Measurements from ENCODE around the gene OTOG. TPM values are rescaled to one million over a fixed set of nuclear protein-coding genes. Genes with fewer than 3 reads are reported as not detected.
A peak's percentile ranks its signal among the peaks of the same experiment; 100 is the strongest.

Gene OTOG
- total RNA-seq, 1 donor from 2014 or later: not detected

DNA sequence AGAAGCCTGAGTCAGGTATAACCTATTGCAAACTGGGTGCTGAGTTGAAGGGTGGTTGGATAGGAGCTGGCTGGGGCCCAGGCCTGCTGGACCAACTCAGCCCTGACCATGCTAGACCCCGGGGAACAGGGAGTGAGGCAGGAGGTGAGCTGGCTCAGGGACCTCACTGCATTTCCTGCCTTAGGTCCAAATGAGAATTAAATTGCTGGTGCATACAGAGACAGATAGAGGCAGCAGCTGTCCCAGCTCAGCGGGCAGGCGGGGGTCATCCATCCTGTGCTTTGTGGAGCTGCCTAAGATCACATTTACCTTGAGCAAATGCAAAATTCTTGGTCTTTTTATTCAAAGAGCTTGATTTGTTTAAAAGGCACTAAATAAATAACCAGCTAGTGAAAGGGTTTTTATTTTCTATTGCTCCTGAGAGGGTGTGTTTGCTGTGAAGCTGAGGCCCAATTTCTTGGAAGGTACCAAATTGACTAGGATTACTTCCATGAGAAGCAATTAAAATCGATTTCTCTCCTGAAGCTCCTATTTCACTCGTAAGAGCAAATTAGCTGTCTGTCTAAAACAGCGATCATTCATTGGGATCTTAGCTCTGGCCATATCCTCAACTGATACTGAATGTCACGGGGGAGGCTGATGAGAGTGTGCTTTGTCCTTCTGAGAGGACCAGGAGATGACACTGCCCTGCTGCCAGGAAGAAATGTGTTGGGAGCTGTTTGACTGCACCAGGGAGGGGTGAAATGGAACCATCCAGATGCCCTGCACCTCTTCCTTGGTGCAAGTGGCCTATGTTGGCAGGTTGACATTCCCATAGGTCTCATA is 27.8 kb upstream of the OTOG start:
- DNase-seq (ENCODE audit: low read depth in 2 of 2): no peak

GRCh38 chr11:17521106-17521900 is 25.8 kb upstream of the OTOG start:
- no peak for DNase-seq (ENCODE audit: low read depth in 2 of 2)

DNA sequence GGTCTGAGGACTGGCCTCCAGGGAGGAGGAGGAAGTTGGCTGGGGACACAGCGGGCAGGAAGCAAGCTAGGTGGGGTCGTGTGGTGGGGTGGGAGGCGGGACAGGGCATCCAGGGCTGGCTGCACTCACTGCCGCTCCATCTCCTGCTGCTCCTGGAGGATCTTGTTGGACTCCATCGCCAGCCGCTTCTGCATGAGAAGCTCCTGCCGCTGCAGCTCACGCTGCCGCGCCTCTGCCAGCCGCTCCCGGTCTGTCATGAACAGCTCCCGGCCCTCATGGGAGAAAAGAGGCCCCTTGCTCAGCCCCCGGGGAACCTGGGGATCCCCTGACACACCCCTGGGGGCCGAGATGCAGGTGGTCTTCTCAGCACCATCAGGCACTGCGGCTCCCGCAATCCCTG is 24.4 kb upstream of the OTOG start:
- no peak for DNase-seq (ENCODE audit: low read depth in 2 of 2)

- DNase-seq (ENCODE audit: low read depth in 2 of 2): no peak
Observed at GRCh38 chr11:17524221-17524620, 22.8 kb upstream of the OTOG start.

DNA sequence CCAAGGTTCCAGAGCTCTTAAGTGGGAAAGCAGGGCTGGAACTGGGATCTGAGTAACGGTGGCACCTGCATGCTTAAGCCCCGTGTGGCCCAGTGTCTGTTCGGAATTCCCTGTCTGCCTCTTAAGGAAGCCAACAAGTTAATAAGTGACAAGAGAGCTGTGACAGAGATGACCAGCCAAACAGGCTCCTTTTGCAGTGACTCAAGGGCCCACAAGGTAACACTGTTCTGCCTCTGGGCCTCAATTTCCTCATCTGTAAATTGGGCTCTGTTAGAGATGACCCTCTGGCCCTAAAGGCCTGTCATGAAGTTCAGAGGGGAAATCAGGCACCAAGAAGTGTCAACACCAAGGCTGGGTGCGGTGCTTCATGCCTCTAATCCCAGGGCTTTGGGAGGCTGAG is 21.5 kb upstream of the OTOG start:
- DNase-seq (ENCODE audit: low read depth in 2 of 2): no peak

DNA sequence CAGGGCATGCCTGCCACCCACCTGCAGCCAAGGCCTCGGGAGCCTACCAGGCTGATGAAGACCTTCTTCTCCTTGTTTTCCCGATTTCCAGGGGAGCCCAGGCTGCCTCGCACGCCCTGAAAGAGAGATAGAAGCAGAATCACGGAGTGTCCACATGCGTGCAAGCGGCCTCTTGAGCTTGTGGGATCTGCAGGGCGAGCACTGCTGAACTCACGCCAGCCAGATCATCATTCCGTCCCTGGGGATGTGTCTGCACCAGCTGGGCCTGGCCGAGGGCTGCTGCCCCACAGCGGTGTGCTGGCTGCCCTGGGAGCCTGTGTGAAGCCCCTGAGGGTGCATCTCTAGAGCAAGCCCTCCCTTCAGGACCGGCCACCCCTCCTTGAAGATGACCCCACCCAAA is 20.7 kb upstream of the OTOG start:
- no peak for DNase-seq (ENCODE audit: low read depth in 2 of 2)

- DNase-seq (ENCODE audit: low read depth in 2 of 2): no peak
Observed at GRCh38 chr11:17526931-17527627, 20.0 kb upstream of the OTOG start.

DNA sequence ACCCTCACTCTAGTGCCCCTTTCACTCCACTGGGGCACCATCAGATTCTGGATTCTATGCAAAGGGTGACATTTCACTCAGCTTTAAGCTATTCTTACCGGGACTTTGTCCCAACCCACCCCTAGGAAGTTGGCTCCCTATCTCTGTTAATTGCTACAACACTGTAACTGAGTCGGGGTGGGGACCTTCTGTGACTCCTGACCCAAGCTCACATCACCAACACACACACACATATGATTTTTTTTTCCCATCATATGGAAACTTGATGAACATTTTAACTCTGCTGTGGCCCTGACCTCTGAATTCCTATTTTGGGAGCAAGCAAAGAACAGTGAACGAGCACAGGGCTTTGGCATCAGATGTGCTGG is 19.4 kb upstream of the OTOG start:
- DNase-seq (ENCODE audit: low read depth in 2 of 2): no peak

- peak in 1 of 2 donors; percentile 34 for DNase-seq (ENCODE audit: low read depth in 2 of 2)
Observed at GRCh38 chr11:17528181-17528691, 18.8 kb upstream of the OTOG start.

DNA sequence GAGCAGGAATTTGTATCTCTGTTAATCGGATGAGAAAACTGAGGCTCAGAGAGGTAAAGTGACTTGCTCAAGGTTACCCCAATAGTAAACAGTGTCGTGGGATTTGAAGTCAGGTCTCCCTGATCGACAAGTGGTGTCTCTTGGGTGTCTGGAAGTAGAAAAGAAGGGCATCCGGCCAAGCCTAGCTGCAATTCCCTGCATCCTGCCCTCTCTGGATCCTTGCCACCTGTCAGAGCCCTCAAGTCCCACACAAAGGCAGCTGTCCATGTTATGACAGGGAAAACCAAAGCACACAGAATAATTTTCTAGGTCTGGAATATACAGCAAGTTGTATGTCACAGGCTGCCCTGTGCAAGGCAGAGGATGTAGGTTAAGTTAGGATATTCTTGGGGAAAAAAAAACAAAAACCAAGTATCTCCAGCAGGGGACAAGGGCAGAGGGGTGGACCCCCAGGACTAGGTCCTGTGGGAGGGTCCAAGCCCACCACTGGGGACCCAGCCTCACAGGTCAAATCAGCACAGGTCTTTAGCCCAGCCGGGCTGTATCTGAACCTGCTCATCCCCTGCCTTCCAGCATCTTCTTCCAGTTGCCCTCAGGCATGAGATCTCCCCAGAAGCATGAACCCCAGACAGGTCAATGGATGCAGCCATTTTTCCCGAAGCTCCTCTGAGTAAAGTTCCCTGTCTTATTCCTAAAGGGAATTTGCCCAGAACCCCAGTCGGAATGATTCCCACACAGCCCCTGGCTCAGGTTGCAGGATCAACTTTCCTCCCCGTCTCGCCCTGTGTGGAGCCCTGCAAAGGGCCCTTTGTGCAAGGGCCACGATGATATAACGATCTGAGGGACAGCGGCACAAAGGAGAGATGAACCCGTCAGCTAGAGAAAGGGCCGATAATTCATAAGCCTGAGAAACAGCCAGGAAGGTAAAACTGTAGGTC is 17.9 kb upstream of the OTOG start:
- DNase-seq (ENCODE audit: low read depth in 2 of 2): no peak

GRCh38 chr11:17529844-17530185 is 17.2 kb upstream of the OTOG start:
- DNase-seq (ENCODE audit: low read depth in 2 of 2): no peak

- no peak for DNase-seq (ENCODE audit: low read depth in 2 of 2)
Observed at GRCh38 chr11:17531071-17531600, 15.9 kb upstream of the OTOG start.

- peak in 1 of 2 donors; percentile 47 for DNase-seq (ENCODE audit: low read depth in 2 of 2)
Observed at GRCh38 chr11:17531636-17532113, 15.4 kb upstream of the OTOG start.

DNA sequence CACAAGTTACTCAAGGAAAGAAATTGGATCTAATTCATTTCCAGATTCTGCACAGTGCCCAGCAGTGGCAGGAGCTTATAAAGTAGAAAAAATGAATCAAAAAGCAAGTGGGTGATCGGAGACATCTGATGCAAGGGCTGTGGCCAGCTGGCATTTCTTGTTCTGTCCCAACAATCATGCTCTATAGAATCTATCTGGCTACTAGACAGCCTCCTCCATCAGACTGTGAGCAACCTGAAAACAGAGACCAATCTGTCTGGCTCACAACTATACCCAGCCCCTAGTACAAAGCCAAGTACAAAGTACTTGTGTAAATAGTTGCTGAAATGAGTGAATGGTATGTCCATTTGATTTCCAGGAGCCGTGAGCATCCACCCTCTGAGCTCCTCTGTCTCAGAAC is 14.3 kb upstream of the OTOG start:
- no peak for DNase-seq (ENCODE audit: low read depth in 2 of 2)

DNA sequence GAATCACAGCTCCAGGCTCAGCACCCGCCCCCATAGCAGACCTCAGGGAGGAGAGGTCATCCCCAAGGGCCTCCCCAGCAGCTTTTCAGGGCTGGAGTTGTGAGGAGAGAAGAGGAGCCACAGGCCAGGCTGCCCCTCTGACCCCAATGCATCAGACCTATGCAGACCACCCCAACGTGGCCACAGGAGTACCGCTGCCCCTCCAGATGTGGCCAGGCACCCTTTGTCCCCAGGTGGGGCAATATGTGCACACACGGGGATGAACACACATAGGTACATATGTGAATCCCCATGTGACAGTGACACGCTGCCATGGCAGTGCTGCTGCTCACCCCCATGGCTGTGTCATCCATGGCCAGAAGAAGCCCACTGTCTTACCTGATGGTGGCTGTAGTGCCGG is 13.7 kb upstream of the OTOG start:
- DNase-seq (ENCODE audit: low read depth in 2 of 2): no peak

DNA sequence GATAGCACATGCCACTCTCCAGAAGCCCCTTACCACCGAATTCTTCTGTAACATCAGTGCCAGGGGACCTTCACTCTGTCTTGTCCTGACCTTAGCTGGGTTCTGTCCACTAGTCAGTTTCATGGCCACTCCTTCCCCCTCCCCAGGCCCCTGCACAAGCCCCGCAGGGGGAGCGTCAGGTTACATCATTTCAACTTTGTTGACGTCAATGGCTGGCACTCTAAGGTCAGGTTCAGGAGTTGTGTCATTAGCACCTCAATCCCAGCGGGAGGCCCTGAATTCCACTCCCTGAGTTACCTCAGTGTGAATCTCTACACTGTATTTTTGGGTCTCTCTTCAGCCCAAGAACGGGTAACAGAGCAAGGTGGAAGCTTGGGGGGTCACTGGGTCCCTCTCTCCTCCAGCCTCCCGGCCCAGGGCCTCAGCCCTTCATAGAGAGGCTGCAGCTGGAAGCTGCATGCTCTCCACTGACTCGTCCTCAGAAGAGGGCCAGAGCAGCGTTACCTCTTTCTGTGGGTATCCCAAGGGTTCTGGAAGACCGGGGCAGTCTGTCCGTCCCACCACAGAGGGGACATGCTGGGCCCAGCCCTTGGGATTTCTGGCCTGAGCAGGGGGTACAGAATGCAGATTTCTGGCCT is 13.2 kb upstream of the OTOG start:
- no peak for DNase-seq (ENCODE audit: low read depth in 2 of 2)

- DNase-seq (ENCODE audit: low read depth in 2 of 2): no peak
Observed at GRCh38 chr11:17535488-17535887, 11.6 kb upstream of the OTOG start.

- no peak for DNase-seq (ENCODE audit: low read depth in 2 of 2)
Observed at GRCh38 chr11:17537261-17537660, 9.8 kb upstream of the OTOG start.

- DNase-seq (ENCODE audit: low read depth in 2 of 2): no peak
Observed at GRCh38 chr11:17538054-17538453, 9.0 kb upstream of the OTOG start.

GRCh38 chr11:17538731-17539130 is 8.3 kb upstream of the OTOG start:
- no peak for DNase-seq (ENCODE audit: low read depth in 2 of 2)

Measured in dermis microvascular lymphatic vessel endothelial cell (primary cell).